ENCODE data around the gene CLEC4M.
"Not testable (repeated sequence)": the region's sequence is repeated elsewhere in the genome, so short reads cannot be mapped to it uniquely, and the experiment has no call there.

CLEC4M gene

DNA sequence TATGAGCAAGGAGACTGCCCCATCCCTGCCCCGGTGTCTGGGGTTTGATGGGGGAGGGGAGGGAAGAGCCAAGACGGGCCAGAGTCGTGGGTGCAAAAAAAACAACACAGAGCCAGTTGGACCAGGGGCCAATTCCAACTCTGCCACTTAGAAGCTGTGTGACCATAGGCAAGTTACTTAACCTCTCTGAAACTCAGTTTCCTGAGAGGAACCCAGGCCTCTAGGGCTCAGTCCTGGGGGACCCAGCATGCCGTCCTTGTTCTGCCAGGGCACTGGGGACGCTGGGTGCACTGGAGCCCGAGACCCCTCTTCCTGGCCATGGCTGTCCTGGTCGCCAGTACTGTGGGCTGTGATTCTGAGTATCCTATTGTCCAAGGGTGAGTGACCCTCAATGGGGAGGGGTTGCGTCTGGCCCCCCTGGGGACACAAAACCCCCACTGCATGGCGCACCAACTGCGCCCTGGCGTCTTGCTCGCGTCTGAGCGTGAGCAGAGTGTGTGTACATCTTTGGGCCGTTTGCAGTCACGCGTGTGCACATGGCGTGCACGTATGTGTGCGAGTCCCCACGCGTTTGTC is 24.6 kb downstream of the CLEC4M start:
- TF ChIP-seq, protein P1, sequence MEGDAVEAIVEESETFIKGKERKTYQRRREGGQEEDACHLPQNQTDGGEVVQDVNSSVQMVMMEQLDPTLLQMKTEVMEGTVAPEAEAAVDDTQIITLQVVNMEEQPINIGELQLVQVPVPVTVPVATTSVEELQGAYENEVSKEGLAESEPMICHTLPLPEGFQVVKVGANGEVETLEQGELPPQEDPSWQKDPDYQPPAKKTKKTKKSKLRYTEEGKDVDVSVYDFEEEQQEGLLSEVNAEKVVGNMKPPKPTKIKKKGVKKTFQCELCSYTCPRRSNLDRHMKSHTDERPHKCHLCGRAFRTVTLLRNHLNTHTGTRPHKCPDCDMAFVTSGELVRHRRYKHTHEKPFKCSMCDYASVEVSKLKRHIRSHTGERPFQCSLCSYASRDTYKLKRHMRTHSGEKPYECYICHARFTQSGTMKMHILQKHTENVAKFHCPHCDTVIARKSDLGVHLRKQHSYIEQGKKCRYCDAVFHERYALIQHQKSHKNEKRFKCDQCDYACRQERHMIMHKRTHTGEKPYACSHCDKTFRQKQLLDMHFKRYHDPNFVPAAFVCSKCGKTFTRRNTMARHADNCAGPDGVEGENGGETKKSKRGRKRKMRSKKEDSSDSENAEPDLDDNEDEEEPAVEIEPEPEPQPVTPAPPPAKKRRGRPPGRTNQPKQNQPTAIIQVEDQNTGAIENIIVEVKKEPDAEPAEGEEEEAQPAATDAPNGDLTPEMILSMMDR (IDR thresholded peaks at IDR 0.05; ENCODE audit: borderline replicate concordance, control extremely low read depth, extremely low read depth, insufficient read depth, missing control alignments) = no peak
- in situ Hi-C loops (cut with MboI; ENCODE audit: low sequenced_read_pairs, unreplicated experiment) = no loop called here
- DNase-seq (ENCODE audit: low spot score) = no peak

DNA sequence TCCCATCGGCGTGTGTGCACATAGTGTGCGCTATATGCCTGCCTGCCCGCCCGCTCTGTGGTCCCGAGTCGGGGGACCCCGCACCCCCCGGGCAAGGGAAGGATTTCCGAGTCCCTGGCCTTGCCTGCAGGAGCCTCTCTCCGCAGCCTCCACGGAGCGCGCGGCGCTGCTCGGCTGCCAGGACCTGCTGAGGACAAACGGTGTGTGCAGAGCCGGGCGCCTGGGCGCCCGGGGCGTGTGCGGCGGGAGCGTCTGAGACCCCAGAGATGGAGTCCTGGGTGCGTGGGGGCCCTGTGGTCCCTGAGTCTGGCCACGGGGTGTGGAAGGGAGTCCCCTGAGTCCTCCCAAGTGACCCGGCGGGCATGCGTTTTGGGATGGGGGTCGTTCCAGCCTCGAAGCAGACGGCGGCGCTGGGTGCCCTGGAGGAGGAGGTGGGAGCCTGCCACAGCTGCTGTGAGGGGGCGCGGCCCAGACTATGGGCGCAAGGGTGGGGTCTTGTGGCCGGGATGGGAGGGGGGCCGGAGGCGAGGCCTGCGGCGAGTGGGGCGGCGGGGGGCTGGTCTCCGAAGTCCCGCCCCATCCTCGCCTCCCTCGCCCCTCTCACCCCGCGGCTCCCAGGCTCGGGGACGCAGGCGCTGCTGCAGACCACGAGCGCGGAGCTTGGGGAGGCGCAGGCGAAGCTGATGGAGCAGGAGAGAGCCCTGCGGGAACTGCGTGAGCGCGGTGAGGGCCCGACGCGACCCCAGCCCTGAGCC is 25.3 kb downstream of the CLEC4M start:
- TF ChIP-seq, protein P1 (IDR thresholded peaks at IDR 0.05; ENCODE audit: borderline replicate concordance, control extremely low read depth, extremely low read depth, insufficient read depth, missing control alignments) = no peak
- in situ Hi-C loops (cut with MboI; ENCODE audit: low sequenced_read_pairs, unreplicated experiment) = no loop called here
- DNase-seq (ENCODE audit: low spot score) = no peak

- DNase-seq (ENCODE audit: low spot score) = no peak
- TF ChIP-seq, protein P1 (IDR thresholded peaks at IDR 0.05; ENCODE audit: borderline replicate concordance, control extremely low read depth, extremely low read depth, insufficient read depth, missing control alignments) = peak; percentile 7
- in situ Hi-C loops (cut with MboI; ENCODE audit: low sequenced_read_pairs, unreplicated experiment) = no loop called here
Measured at GRCh38 chr19:7788933-7789323, 25.9 kb downstream of the CLEC4M start.

- in situ Hi-C loops (cut with MboI; ENCODE audit: low sequenced_read_pairs, unreplicated experiment) = no loop called here
- TF ChIP-seq, protein P1 (IDR thresholded peaks at IDR 0.05; ENCODE audit: borderline replicate concordance, control extremely low read depth, extremely low read depth, insufficient read depth, missing control alignments) = no peak
- DNase-seq (ENCODE audit: low spot score) = peak; percentile 54
Measured at GRCh38 chr19:7789447-7789846, 26.4 kb downstream of the CLEC4M start.

GRCh38 chr19:7790416-7790815 is 27.4 kb downstream of the CLEC4M start:
- in situ Hi-C loops (cut with MboI; ENCODE audit: low sequenced_read_pairs, unreplicated experiment) = no loop called here
- no peak for DNase-seq (ENCODE audit: low spot score)
- TF ChIP-seq, protein P1 (IDR thresholded peaks at IDR 0.05; ENCODE audit: borderline replicate concordance, control extremely low read depth, extremely low read depth, insufficient read depth, missing control alignments) = no peak

DNA sequence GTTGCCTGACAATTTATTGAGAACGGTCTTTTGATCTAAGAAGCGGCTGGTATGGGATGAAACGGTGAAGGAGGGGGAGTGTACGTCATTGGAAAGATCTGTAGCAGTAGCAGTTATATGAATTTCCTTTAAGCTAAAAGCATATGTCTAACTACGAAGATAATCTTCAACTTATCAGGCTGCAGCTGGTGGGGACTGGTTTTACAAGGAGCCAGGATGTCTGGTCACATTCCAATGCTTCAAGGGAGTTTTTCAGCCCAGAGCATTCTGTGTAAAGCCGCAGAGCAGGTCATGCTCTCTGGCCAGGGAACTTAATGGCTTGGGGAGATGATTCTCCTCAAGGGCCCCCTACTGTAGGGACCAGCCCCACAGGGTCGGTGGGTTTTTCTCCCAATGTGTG is 29.2 kb downstream of the CLEC4M start:
- DNase-seq (ENCODE audit: low spot score) = no peak
- in situ Hi-C loops (cut with MboI; ENCODE audit: low sequenced_read_pairs, unreplicated experiment) = no loop called here
- TF ChIP-seq, protein P1 (IDR thresholded peaks at IDR 0.05; ENCODE audit: borderline replicate concordance, control extremely low read depth, extremely low read depth, insufficient read depth, missing control alignments) = no peak

GRCh38 chr19:7792701-7793100 is 29.7 kb downstream of the CLEC4M start:
- DNase-seq (ENCODE audit: low spot score); in situ Hi-C loops (cut with MboI; ENCODE audit: low sequenced_read_pairs, unreplicated experiment): not testable (repeated sequence)

Data from GM13976 (cell line).